HG03196 (cell line): Measurements from ENCODE around the gene TRIM32.

Experiments
- ATAC-seq: cut with Tn5 transposase; IDR thresholded peaks from one replicate; pipeline ENCODE4 v1.9.1; 2021; ENCODE audit not compliant: unreplicated experiment

The TRIM32 gene

GRCh38 chr9:116749772-116750171, 62.7 kb downstream of the TRIM32 start:
- no peak for ATAC-seq

GRCh38 chr9:116750510-116750909, 63.4 kb downstream of the TRIM32 start:
- no peak for ATAC-seq
